ENCODE measurements around the gene WDR73.

The WDR73 gene

GRCh38 chr15:84595660-84596059 is 58.4 kb downstream of the WDR73 start:
- in situ Hi-C loops (cut with MboI; ENCODE audit: low pct_unique_long_range_greater_than_20kb, low sequenced_read_pairs, unreplicated experiment): no loop called here

DNA sequence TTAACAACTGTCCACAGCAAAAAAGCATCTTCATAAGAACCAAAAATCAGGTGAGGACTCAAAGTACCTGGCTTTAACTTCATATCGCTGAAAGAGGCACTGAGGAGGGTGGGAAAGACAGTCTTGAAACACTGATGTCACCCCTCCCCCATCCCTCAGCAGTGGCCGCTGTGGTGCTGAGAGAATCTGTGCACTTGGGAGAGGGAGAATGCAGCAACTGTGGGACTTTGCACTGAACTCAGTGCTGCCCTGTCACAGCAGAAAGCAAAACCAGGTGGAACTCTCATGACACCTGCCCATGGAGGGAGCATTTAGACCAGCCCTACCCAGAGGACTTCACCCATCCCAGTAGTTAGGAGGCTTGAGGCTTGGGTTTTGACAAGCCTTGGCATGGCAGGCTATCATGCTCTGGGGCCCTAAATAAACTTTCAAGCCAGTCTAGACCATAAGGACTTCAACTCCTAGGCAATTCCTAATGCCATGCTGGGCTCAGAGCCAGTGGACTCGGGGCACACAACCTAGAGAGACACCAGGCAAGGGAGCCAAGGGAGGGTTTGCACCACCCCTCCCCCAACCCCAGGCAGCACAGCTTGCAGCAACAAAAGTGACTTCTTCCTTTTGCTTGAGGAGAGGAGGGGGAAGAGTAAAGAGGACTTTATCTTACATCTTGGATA is 59.3 kb downstream of the WDR73 start:
- DNase-seq (ENCODE audit: low spot score): no peak
- no peak for TF ChIP-seq CTCF (IDR thresholded peaks at IDR 0.05; ENCODE audit: extremely low read depth, insufficient read depth, missing control alignments)
- in situ Hi-C loops (cut with MboI; ENCODE audit: low pct_unique_long_range_greater_than_20kb, low sequenced_read_pairs, unreplicated experiment): loop anchor here (5.0 kb wide), 1 partner anchor 333 kb away; no protein-coding TSS in a partner anchor

More at GRCh38 chr15:84595660-84596059, 58.4 kb downstream of the WDR73 start:
- no peak for DNase-seq (ENCODE audit: low spot score)
- no peak for TF ChIP-seq CTCF (IDR thresholded peaks at IDR 0.05; ENCODE audit: extremely low read depth, insufficient read depth, missing control alignments)

GRCh38 chr15:84591815-84592214 is 62.3 kb downstream of the WDR73 start:
- no peak for DNase-seq (ENCODE audit: low spot score)
- in situ Hi-C loops (cut with MboI; ENCODE audit: low pct_unique_long_range_greater_than_20kb, low sequenced_read_pairs, unreplicated experiment): loop anchor here (5.0 kb wide), 1 partner anchor 335 kb away; no protein-coding TSS in a partner anchor
- no peak for TF ChIP-seq CTCF (IDR thresholded peaks at IDR 0.05; ENCODE audit: extremely low read depth, insufficient read depth, missing control alignments)

DNA sequence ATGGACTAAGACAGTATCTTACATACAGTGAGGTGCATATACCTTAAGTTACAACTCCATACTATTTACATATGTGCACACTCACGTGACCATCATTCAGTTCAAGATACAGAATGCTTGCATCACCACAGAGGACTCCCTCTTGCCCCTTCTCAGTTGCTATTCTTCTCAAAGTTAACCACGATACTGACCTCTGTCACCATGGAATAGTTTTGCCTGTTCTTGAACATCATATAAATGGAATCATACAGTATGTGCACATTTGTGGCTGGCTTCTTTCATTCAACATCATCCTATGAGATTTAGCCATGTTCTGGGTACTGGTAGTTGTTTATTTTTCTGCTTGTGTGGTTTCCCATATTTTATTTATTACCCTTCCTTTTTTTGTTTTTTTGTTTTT is 63.7 kb downstream of the WDR73 start:
- no peak for TF ChIP-seq CTCF (IDR thresholded peaks at IDR 0.05; ENCODE audit: extremely low read depth, insufficient read depth, missing control alignments)
- DNase-seq (ENCODE audit: low spot score): no peak
- in situ Hi-C loops (cut with MboI; ENCODE audit: low pct_unique_long_range_greater_than_20kb, low sequenced_read_pairs, unreplicated experiment): loop anchor here (5.0 kb wide), 1 partner anchor 337 kb away; no protein-coding TSS in a partner anchor

Measured in GM13977 (cell line).